Esophagus muscularis mucosa (tissue), 4 donors: ENCODE data around the gene ST3GAL5. TPM values are rescaled to one million over a fixed set of nuclear protein-coding genes. Genes with fewer than 3 reads are reported as not detected.

Source experiments
- DNase-seq: peaks from one replicate; pipeline ENCODE4 v3.0.0-alpha.2; 2017; ENCODE audit errors: extremely low spot score
- H3K27ac ChIP-seq, 4 donors: fragments of 200-600 bp; sonication (generic); replicated peaks in 1 of 4; 1 replicate in 3 of 4; 2 replicates in 1 of 4; pipeline ENCODE4 v1.5.1; 2016 to 2019; ENCODE audit warnings: mild to moderate bottlenecking in 1 of 4
- H3K27me3 ChIP-seq, 4 donors: fragments of 200-600 bp; sonication (generic); one replicate each; pipeline versions ENCODE4 v1.5.1 to v1.6.0; 2016 to 2019
- H3K36me3 ChIP-seq, 4 donors: fragments of 200-600 bp; sonication (generic); one replicate each; pipeline ENCODE4 v1.5.1; 2016 to 2019
- H3K4me1 ChIP-seq, 4 donors: fragments of 200-600 bp; sonication (generic); one replicate each; pipeline ENCODE4 v1.5.1; 2016 to 2019
- H3K4me3 ChIP-seq, 4 donors: fragments of 200-600 bp; sonication (generic); 1 replicate in 2 of 4; 2 replicates in 2 of 4; pipeline ENCODE4 v1.5.1; 2016 to 2019; ENCODE audit warnings: mild to moderate bottlenecking in 4 of 4, moderate library complexity in 1 of 4
- H3K9me3 ChIP-seq, 4 donors: fragments of 200-600 bp; sonication (generic); 1 replicate in 3 of 4; 2 replicates in 1 of 4; pipeline ENCODE4 v1.5.1; 2016 to 2019
- CTCF ChIP-seq, 3 experiments: fragments of 200-600 bp in 2 of 3; fragments of 450-650 bp in 1 of 3; sonication (generic) in 2 of 3; IDR thresholded peaks; one replicate each; pipeline ENCODE4 v1.5.1; 2017 to 2019; ENCODE audit warnings: antibody characterized with exemption in 3 of 3, mild to moderate bottlenecking in 2 of 3, moderate library complexity in 1 of 3
- EP300 ChIP-seq: sonication (generic); formaldehyde crosslinking; IDR thresholded peaks from one replicate; pipeline ENCODE4 v1.6.1; 2017; ENCODE audit warnings: antibody characterized with exemption
- POLR2A ChIP-seq: fragments of 450-650 bp; IDR thresholded peaks from one replicate; pipeline ENCODE4 v1.6.1; 2017; ENCODE audit warnings: antibody characterized with exemption, moderate library complexity, mild to moderate bottlenecking, low read depth
- POLR2AphosphoS5 ChIP-seq, 2 donors: sonication (generic); formaldehyde crosslinking; IDR thresholded peaks; one replicate each; pipeline ENCODE4 v1.6.1; 2017; ENCODE audit warnings: antibody characterized with exemption in 2 of 2
- WGBS: methylation state at CpG from one replicate; pipeline ENCODE4 v1.1.5; 2018; 5-methylcytosine and 5-hydroxymethylcytosine counted together
- intact Hi-C: fragments of 100-400 bp; cut with DNase I; formaldehyde crosslinking; loops from one replicate; pipeline ENCODE4 v1.15.1; 2023
- total RNA-seq, 4 donors: library from RNA; depleted of rRNA; stranded (reverse); fragments of >200 nt; gene quantifications; one replicate each; pipeline versions ENCODE4 v1.1.0 to v1.2.1, GENCODE V29; 2016

The ST3GAL5 gene
- total RNA-seq, 4 donors from 2014 or later, result 11.3 to 21.6 (median 19.4) TPM

DNA sequence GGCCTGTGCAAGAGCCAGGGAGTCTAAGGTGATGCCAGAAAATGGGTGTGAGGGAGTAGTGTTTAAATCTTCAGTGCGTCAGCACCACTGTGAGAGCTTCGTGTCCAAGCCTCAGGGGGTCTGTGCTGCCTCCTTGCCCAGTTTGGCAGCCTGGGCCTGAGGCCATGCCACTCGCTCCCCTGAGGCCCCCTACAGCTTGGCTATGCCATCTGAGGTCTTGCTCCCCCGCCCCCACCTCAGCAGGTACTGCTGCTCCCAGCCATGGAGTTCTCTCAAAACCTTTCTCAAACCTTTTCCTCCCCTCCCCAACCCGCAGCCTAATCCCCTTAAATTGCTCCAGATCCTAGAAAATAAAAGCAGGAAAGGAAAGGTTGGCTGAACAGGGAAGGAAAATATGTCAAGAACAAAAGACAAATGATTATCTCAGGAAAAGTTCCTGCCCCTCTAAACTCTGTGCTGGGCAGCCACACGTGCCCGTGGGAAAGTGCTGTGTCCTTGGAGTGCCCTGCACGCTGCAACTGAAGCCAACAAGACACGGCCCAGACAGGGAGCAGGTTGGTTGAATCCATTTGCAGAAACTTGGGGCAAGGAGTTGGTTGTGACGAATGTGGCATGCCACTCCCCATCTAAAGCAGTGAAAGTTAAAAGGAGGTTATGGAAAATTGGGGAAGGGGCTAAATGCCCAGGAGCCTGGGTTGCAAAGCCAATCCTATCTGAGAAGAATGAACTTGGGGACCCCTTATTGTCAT, 73.8 kb downstream of the ST3GAL5 start:
- TF ChIP-seq POLR2A, result no peak
- no peak for TF ChIP-seq CTCF (IDR thresholded peaks at IDR 0.05)
- TF ChIP-seq POLR2AphosphoS5 (IDR thresholded peaks at IDR 0.05), result no peak
- TF ChIP-seq EP300, result no peak
- Histone ChIP-seq H3K4me3 (no peak overlapping the region), H3K27me3 (no peaks in the 10 kb centered on the region), H3K9me3 (no peaks in the 10 kb centered on the region), H3K4me1 (peaks cover 15 to 23% (median 17%) of the 10 kb centered on the region in 4 donors), H3K36me3 (no peaks in the 10 kb centered on the region), H3K27ac (no peak overlapping the region)
- WGBS, result 81% methylated on average over 10 of the region's 10 CpGs
- no peak for DNase-seq
- intact Hi-C loops, result loop anchor here (2.0 to 5.0 kb wide), 2 partner anchors 86 to 178 kb away; no protein-coding TSS in a partner anchor

GRCh38 chr2:85813982-85814801, 74.6 kb downstream of the ST3GAL5 start:
- DNase-seq, result peak; percentile 97
- 33% methylated on average over 7 of the region's 13 CpGs for WGBS
- no peaks in the 10 kb centered on the region for H3K9me3 ChIP-seq
- H3K27ac ChIP-seq, result no peak overlapping the region
- no peaks in the 10 kb centered on the region for H3K36me3 ChIP-seq
- TF ChIP-seq EP300 (no peak), CTCF (IDR thresholded peaks at IDR 0.05) (peak; percentile 91 to 92 (median 91)), POLR2AphosphoS5 (IDR thresholded peaks at IDR 0.05) (peak in 1 of 2 donors; percentile 69), POLR2A (no peak)
- no peaks in the 10 kb centered on the region for H3K27me3 ChIP-seq
- H3K4me1 ChIP-seq, result peaks cover 15 to 23% (median 17%) of the 10 kb centered on the region in 4 donors
- intact Hi-C loops, result loop anchor here (2.0 to 5.0 kb wide), 2 partner anchors 85 to 177 kb away; no protein-coding TSS in a partner anchor
- H3K4me3 ChIP-seq, result no peak overlapping the region

GRCh38 chr2:85813211-85813981, 75.4 kb downstream of the ST3GAL5 start:
- 89% methylated on average over 7 of the region's 7 CpGs for WGBS
- intact Hi-C loops, result loop anchor here (5.0 kb wide), 1 partner anchor 176 kb away; no protein-coding TSS in a partner anchor
- no peak overlapping the region for H3K4me3 ChIP-seq
- no peaks in the 10 kb centered on the region for H3K36me3 ChIP-seq
- no peaks in the 10 kb centered on the region for H3K9me3 ChIP-seq
- H3K27ac ChIP-seq, result no peak overlapping the region
- TF ChIP-seq CTCF (IDR thresholded peaks at IDR 0.05), result no peak
- no peak for TF ChIP-seq POLR2AphosphoS5 (IDR thresholded peaks at IDR 0.05)
- no peak for TF ChIP-seq EP300
- TF ChIP-seq POLR2A, result no peak
- peaks cover 15 to 23% (median 17%) of the 10 kb centered on the region in 4 donors for H3K4me1 ChIP-seq
- no peaks in the 10 kb centered on the region for H3K27me3 ChIP-seq
- DNase-seq, result peak; percentile 72

- H3K27ac ChIP-seq, result no peak overlapping the region
- H3K36me3 ChIP-seq, result no peaks in the 10 kb centered on the region
- no peak overlapping the region for H3K4me3 ChIP-seq
- H3K9me3 ChIP-seq, result no peaks in the 10 kb centered on the region
- peak; percentile 72 for DNase-seq
- no peaks in the 10 kb centered on the region for H3K27me3 ChIP-seq
- H3K4me1 ChIP-seq, result peaks cover 15 to 23% (median 17%) of the 10 kb centered on the region in 4 donors
- 72% methylated on average over 9 of the region's 10 CpGs for WGBS
- no peak for TF ChIP-seq POLR2A
- no peak for TF ChIP-seq CTCF (IDR thresholded peaks at IDR 0.05)
- no peak for TF ChIP-seq POLR2AphosphoS5 (IDR thresholded peaks at IDR 0.05)
- TF ChIP-seq EP300, result no peak
- intact Hi-C loops, result loop anchor here (5.0 kb wide), 1 partner anchor 175 kb away; no protein-coding TSS in a partner anchor
Observed at GRCh38 chr2:85812094-85812735, 76.6 kb downstream of the ST3GAL5 start.
